Embryonic facial prominence (tissue), 1 donor: Measurements from ENCODE around the gene DEAF1.
"Not testable (repeated sequence)": the region's sequence is repeated elsewhere in the genome, so short reads cannot be mapped to it uniquely, and the experiment has no call there.

ENCODE experiments used
- DNase-seq: peaks from one replicate; pipeline ENCODE4 v3.0.0-alpha.2; 2016; ENCODE audit errors: extremely low spot score

Gene DEAF1

DNA sequence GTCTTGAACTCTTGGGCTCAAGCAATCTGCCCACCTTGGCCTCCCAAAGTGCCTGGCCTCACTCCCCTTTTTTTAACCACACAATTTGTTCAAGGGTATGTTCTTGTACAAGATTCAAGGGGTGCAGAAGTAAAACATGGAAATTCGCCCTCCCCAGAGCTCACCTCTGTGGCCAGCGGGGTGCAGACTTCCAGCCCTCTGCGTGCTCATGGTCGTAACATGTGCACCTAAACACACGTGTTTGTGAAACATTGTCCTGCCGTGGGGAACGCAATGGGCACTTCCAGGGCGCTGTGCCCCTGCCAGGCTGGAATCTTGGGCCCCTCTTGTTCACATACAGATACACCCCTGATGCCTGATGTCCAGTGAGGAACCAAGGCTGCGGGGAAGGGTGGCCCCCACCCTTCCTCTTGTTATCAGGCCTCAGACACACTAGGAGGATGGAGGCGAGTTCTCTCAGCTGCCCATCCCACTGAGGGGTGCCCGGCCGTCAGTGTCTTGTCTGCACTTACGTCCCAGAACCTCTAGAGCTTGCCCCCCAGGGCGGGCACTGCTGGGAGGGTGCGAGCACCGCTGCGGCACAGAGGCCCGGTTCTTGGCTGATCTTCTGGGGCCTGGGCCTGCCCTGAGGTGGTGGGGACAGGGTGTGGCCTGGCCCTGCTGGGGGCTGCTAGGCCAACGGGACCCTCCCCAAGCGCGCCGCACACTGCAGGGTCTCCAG, 6.9 kb upstream of the DEAF1 start:
- DNase-seq, result no peak

DNA sequence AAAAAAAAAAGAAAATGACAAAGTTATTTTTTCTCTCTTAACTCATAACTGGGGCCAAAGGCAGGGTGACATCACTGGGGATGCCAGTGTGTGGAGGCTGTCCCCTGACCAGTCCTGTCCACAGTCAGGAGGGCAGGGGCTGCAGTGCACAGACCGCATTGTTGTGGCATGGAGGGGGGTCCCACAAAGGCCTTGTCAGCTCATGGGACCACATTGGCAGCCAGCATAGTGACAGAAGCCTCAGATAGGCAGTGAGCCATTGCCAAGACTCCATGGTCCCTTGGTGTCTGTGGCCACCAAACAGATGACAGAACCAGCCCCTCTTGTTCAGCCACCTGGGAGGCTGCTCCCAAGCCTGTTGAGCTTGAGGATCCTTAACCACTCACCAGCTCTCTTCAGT, 4.7 kb upstream of the DEAF1 start:
- no peak for DNase-seq

DNA sequence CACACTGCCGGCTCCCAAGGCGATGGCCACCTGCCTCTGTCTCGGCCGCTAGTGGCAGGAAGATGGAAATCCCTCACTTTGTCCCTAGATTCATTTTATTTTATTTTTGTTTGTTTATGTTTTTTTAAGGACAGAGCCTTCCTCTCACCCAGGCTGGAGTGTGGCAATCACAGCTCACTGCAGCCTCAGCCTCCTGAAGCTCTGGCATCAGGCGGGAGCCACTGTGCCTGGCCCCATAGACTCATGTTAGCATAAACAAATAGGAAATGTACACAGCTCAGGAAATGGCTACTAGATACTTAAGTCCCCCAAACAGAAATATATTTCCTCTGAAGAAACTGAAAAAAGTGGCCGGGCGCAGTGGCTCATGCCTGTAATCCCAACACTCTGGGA, 4.1 kb upstream of the DEAF1 start:
- DNase-seq, result no peak

DNA sequence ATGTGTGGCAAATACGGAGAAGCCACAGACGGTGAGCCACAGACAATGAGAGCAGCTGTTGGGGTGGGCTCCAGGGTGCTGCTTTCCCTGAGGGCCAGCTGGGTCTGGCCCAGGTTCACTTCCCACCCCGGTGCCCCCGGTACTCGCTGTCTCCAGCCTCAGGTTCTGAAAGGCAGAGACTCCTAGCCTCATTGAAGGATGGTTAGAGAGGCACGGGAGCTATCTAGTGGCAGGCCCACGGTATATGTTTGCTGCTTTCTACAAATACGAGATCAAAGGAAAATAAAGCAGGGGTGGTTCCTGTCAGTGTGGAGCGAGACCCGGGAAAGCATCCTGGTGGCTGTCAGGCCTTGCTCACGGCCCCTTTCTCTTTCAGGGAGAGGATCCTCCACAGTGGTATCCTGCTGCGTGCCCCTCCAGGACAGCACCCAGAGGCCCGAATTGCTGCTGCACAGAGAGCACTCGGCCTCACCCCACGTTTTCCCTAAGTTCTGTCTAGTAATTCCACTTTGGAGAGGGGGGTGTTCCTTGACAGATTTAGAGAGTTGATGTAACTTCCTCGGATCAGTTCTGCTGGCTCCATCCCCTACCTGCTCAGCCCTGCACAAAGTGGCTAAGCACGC, 3.6 kb upstream of the DEAF1 start:
- DNase-seq, result no peak

DNA sequence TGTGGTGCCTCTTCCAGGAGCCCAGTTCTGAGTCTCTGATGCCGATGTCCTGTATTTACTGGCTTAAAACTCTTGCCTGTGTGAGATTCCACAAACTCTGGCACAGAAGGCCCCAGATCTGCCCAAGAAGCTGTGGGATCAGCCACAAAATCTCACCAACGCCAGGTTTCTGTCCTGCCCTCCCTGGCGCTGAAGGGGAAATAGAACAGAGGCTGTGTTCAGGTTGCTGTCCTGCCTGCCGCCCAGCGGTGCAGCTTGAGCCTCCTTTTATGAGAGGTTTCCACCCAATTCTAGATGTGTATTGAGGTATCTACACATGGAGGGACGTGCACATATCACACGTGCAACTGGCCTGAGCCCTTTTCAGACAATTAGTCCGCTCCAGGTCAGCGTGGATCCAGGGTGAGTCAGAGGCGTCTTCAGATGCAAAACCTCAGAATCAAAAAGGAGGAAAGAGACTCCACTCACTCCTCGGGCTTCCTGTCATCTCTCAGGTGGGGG, 2.8 kb upstream of the DEAF1 start:
- no peak for DNase-seq

DNA sequence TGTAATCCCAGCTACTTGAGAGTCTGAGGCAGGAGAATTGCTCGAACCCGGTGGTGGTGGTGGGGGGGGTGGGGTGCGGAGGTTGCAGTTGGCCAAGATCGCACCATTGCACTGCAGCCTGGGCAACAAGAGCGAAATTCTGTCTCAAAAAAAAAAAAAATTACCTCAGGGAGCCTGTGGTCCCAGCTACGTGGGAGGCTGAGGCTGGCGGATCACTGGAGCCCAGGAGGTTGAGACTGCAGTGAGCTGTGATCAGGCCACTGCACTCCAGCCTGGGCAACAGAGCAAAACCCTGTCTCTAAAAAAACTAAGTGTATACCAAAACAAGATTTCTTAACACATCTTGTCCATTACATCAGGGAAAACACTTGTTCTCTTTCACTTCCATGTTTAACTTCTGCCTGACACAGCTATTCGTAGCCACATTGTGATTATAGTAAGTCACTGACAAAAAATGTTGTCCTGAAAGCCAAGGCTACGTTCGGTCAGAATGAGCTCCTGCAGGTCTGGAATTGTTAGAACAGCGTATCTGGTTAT, 2.0 kb upstream of the DEAF1 start:
- DNase-seq, result no peak

DNA sequence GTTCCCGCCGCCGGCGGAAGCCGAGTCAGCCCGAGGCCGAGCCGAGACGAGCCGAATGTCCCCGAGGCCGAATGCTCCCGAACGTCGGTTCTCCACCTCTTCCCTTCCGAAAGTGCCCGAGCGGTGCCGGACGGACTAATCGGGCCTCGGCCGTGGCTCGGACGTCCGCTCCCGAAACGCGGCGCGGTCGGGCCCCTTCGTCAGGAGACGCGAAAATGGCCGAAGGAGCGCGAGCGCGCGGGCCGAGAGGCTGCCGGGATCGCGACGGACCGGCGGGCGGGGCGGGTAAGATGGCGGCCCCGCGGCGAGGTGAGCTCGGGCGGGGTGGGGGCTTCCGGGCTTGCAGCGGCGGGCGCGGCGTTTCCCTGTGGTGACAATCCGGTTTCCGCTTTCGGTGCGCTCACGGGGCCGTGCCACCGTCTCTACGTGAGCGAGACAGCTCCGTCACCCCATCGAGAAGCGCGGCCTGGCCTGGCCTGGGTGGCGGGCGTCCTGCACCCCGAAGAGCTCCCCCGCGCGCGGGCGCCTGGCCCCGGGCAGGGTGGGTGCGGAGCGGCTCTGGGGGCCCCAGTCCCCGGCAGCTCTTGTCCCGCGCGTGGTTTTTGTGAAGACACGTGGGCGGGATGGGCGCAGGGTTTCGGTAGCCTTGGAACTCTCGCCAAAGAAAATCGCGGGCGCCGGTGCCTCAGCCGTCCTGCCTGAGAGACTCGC, 671 bp upstream of the DEAF1 start, which contains the start of gene TMEM80:
Gene TMEM80 (plus strand): TSS at position 279 of the 711 bp plus-strand sequence. CDS start 12 bp downstream, at position 291.
- peak; percentile 96 for DNase-seq

DNA sequence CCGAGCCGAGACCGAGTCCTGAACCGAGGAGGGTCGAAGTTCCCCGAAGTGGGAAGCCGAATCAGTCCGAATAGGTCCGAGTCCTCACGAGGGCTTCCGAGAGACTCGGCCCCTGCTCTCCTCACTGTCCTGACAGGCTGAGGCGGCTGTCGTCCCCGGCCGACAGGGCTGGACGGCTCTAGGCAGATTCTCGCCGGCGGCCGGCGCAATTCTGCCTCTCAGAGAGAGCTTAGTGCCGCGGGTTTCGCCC, 191 bp upstream of the DEAF1 start:
- DNase-seq, result no peak

DNA sequence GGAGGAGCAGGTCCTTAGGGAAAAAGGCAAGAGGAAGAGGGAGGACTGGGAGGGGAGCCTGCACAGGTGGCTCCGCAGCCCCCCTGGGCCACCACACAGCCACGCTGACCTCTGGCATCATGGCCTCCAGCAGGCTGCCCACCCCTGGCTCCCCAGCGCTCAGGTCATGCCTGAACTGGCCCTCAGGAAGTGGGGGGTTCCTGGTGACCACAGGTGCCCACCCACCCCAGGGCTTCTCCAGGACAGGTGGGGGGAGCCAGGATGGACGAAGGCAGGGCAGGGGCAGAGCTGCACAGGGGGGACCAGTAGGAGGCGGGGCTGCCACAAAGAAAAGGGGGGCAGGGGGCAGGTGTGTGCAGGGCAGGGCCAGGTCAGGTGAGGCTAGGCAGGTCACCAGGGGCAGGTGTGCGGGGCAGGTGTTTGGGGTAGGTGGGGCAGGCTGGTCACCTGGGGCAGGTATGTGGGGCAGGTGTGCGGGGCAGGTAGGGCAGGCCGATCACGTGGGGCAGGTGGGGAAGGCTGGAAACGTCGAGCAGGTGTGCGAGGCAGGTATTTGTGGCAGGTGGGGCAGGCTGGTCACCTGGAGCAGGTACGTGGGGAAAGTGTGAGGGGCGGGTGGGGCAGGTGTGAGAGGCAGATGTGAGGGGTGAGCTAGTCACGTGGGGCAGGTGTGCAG, 997 bp downstream of the DEAF1 start:
- DNase-seq, result no peak

DNA sequence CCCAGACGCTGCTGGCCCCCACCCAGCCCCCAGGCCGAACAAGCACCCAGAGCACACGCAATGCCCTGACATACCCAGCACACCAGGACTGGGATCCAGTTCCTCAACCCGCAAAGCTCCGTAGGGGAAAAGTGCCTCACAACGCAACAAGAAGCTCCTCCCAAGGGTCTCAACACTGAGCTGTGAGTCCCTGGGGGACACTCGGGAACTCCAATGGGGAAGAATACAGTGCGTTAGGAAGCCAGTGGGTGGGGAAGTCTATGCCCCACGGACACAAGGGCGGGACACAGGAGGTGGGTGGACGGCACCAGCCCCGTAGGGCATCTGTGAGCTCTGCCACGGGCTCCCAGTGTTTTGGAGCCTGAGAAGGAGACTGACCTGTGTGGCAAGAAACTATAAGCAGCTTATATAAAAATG, 1.6 kb downstream of the DEAF1 start:
- no peak for DNase-seq

DNA sequence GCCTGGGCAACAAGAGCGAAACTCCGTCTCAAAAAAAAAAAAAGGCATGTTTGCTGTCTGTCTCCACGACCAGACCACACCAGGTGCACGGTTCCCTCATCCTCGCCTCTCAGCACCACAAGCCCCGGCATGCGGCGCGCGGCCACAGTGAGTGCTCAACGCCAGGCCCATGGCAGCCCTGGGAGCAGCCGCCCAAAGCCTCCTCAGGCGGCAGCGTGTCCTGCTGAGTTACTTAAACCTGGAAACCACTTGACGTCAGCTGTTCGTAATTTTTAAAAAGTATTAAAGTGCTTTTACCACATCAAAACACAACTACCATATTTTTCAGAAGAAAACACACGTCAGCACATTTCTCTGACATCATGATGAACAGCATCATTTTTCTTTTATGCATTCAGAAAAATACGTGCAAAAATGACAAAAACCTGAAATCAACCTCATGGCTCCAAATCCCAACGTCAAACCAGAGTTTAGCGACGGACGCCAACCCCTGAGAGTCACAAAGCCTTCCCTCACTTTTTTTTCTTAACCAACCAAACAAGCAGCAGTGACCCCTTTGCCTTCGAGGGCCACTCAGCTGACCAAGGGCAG, 2.1 kb downstream of the DEAF1 start:
- no peak for DNase-seq

DNA sequence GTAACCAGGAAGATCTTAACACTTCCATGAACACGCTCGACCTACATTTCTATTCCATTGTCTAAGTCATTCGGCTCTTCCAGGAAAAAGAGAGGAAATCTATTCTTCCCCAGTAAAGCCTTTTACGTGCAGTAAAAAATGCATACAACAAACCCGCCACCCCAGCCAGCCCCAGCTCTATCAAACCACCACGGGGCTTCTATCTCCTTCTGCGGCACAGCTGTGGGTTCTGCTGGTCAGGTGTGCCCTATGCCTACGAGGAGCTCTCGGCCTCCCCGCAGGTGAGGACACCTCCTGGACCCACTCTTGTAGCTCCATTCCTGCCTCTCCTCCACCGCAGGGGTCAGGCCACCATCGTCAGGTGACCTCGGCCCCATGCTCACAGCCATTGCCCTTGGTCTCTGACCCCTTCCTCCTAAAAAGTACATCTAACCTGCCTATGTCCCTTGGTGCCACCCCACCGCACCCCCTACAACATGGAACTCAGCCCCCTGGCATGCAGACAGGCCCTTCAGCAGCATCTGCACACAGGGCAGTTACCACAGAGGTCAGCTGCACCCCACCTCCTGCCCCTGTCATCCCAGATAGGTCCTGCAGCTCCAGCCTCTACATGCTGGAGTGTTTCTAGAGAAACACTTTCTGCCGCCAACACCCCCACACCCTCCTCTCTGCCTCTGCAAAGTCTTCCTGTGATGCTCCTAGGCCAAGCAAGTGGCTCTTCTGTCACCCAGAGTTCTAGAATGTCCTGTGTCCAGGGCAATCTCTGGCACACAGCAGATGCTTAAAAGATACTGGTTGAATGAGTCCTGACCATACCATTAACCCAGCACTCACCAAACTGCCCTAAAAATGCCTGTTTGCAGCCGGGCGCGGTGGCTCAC, 3.1 kb downstream of the DEAF1 start:
- no peak for DNase-seq

DNA sequence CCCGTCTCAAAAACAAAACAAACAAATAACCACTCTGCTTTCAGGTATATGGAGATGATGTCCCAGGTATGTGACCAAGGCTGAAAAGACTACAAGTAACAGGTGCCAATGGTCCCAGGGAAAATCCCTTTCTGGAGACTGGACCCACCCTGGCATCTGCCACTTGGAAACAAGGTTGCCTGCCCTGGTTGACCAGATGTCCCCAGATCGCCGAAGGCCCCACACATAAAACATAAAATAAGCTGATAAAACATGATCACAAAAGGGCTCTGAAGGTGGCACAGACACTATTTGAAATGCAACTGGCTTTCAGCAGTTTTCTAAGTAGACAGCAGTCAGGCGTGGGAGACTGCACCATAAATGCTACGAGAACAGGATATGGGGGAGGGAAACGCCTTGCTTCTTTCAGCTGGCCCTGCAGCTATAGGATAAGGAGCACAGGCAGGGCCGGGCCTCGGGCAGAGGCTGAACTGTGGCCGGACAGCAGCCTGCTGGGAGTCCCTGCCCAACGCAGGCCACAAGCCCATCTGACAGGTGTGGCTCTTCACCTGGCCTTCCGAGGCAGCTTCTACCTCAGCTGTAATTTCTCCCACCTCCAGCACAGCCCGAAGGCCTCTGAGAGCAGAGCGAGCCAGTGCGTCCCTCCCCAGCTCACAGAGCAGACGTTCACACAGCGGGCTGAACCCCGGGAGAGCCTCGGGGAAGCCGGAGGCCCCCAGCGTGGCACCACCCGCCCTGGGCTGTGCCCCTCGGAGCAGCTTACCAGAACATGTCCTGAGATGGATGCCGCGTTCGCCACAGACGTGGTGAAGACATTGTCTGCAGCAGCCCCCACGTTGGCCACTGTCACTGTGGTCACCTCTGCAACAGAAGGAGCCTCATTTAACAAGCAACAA, 4.0 kb downstream of the DEAF1 start:
- DNase-seq, result no peak

DNA sequence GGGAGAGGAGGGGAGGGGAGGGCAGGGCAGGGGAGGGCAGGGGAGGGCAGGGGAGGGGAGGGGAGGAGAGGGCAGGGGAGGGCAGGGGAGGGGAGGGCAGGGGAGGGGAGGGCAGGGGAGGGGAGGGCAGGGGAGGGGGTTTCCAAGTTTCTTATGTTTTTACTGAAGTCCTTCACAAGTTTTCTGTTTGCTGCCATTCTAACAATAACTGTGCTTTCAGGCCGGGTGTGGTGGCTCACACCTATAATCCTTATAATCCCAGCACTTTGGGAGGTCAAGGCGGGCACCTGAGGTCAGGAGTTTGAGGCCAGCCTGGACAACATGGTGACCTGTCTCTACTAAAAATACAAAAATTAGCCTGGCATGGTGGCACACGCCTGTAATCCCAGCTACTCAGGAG, 4.8 kb downstream of the DEAF1 start:
- DNase-seq, result not testable (repeated sequence)

DNA sequence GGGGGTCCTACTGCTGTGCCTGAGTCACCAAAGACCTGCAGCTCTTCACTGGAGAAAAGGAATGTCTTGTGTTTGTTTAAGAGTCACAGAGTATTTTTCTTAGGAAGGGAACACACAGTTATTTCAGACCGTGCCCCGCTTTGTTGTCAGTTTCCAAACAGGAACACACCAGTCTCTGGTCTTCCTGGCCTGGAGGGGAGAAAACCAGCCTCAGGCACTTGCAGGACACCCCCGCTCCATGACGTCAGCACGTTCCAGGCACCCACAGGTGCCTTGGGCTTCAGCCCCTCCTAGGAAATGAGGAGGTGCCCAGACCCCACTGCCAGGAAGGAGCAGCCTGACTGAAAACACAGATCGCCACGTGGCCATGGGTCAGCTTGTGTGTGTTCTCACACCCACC, 5.4 kb downstream of the DEAF1 start:
- no peak for DNase-seq

DNA sequence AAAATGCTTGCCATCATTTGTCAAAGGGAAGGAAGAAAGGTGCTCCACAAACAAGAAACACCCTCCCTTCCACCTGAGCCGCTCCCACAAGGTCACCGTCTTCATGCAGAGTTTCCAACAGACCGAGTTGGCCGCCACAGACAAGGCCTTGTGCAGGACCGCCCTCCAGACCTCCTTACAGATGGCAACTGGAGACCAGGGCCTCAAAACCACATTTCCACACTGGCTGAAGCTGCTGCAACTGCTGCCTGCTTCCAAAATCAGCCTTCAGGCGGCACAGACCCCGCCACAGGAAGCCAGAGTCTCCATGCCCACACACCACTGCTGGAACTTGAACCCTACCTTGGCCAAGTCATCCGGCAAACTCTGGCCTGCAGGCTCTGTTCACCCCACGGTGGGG, 6.3 kb downstream of the DEAF1 start:
- no peak for DNase-seq

DNA sequence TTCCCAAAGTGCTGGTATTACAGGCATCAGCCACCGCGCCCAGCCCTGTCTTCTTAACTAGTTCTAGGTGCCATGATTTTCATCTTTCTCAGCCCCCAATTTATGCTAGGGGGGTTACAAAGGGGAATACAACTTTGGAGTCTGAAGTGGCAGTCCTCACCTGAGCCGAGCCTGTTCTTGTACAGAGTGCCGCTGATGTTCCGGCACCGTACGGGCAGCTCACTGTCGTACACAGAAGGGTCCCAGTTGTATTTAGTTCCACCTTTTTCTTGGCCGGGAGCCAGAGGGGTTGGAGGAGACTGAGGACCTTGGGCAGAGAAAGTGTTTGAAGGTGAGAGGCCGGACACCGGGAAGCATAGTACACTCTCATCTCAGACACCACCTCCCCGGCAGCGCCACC, 7.3 kb downstream of the DEAF1 start:
- no peak for DNase-seq

DNA sequence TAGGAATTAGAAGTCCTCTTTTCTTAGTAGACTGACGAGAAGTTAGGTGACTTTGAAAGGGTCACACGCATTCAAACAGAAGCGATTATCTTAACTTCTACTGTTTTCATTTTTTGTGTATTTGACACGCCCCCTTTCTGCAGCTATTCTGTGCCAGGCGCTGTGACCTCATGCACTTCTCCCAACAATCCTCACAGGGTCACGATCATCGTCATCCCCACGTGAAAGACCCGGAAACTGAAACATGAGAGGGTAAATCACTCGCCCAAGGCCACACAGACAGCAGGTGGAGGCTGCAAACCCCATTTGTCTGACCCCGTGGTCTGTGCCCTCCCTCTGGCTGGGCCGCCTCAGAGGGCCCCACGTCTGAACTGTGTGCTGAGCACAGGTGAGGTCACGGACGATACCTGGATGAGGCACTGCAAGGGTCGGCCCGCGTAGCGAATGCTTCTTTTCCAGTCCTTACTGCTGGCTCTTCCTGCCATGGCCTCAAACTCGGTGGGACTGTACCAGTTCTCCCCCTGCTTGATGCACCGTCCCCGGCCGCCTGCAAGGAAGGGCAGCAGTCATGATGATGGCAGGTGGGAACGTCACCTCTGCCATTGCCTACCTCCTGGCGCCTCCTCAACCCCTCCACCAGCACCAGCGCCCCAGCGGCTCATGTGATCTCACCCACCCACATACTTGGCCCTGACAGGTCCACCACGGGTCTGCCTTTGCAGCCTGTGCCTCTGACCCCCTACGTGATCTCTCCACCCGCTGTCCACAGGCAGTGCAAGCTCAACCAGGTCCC, 8.4 kb downstream of the DEAF1 start:
- DNase-seq, result no peak

DNA sequence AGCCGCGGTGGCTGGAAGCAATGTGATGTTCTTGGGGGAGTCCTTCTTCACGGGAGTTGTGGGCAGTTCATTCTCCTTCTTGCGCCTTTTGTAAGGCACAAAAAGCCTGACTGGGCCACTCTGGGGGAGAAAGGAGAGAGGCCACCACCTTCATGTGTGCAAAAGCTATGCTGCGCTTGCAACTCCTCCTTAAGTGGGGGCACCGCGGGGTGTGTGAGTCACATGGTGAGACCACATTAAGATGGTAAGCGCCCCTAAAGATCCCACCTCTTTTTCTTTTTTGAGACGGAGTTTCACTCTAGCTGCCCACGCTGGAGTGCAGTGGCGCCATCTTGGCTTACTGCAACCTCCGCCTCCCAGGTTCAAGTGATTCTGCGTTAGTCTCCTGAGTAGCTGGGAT, 14.1 kb downstream of the DEAF1 start:
- DNase-seq, result no peak
